Astrocyte of the cerebellum (primary cell): ENCODE data around the gene LGALS4.
"Not testable (repeated sequence)": the region's sequence is repeated elsewhere in the genome, so short reads cannot be mapped to it uniquely, and the experiment has no call there.

Experiments used
- DNase-seq: peaks from one replicate; pipeline ENCODE4 v3.0.0-alpha.2; 2011; ENCODE audit warnings: low read depth
- H3K4me3 ChIP-seq: 2 replicates; pipeline ENCODE4 v1.5.1; 2011; ENCODE audit warnings: mild to moderate bottlenecking, low read depth, low read length, moderate library complexity
- in situ Hi-C: cut with HindIII; loops from 2 replicates; pipeline ENCODE4 v1.10.0; 2017; ENCODE audit warnings: low sequenced_read_pairs
- TF ChIP-seq, protein P1 (sequence below): IDR thresholded peaks from 2 replicates; pipeline ENCODE4 v1.5.1; 2012; ENCODE audit warnings: low read length, low read depth, moderate library complexity, mild to moderate bottlenecking; ENCODE audit errors: missing control alignments

LGALS4 gene

DNA sequence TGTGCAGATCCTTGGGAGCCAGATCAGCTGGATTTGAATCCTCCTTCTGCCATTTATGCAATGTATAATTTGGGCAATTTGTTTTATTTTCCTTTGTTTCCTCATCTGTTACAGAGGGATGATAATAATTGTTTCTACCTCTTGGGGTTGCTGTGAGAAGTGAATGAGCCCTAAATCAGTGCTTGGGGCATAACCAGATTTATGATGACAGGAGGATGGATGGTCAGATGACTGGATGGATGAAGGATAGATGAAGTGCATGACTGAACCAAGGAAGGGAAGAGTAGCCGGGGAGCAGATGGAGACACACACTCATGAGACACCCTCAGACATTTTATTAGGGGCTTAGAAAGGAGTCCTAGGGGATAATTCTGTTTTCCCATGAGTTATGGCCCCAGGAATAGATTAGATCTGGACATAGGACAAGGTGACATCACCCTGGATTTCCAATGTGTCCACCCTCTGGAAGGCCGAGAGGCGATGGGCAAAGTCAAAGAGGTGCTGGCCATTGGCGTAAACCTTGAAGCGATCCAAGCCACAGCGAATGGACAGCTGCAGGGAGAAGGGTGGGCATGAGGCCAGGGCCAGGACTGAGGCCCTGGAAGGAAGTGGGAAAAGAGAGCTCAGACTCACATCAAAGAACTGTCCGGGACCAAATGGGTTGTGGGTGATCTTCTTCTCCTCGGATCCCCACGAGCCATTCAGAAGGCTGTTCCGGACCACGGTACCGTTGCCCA lies 11.2 kb downstream of the LGALS4 start:
- no peak for DNase-seq
- TF ChIP-seq, protein P1, sequence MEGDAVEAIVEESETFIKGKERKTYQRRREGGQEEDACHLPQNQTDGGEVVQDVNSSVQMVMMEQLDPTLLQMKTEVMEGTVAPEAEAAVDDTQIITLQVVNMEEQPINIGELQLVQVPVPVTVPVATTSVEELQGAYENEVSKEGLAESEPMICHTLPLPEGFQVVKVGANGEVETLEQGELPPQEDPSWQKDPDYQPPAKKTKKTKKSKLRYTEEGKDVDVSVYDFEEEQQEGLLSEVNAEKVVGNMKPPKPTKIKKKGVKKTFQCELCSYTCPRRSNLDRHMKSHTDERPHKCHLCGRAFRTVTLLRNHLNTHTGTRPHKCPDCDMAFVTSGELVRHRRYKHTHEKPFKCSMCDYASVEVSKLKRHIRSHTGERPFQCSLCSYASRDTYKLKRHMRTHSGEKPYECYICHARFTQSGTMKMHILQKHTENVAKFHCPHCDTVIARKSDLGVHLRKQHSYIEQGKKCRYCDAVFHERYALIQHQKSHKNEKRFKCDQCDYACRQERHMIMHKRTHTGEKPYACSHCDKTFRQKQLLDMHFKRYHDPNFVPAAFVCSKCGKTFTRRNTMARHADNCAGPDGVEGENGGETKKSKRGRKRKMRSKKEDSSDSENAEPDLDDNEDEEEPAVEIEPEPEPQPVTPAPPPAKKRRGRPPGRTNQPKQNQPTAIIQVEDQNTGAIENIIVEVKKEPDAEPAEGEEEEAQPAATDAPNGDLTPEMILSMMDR = no peak
- in situ Hi-C loops = no loop called here
- H3K4me3 ChIP-seq = no peak overlapping the region

DNA sequence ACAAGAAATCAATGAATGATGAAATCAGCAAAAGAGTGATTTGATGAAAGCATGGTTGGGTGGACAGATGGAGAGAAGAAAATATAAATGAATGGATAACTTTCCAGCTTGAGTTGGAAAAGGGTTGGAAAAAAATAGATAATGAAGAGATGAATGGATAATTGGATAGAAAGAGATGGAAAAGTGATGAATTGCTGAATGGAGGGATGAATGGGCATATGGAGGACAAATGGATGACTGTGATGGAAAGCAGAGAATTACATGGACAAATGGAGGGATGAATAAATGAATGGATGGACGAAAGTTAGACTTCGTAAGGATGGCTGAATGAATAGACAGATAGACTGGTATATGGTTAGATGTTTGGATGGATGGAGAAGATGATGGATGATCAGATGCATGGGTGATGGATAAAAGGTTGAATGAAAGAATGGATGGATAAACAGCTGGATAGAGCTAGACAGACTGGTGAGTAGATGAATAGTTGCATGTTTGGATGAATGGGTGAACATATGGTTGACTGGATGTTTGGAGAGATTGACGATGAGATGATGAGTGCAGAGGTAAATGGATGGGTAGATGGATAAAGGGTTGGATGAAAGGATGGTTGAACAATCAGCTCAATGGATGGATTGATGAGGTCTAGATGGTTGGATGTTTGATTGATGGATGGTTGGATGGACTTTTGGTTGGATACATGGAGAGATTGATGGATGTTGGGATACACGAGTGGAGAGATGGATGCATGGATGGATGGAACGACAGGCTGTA lies 12.0 kb downstream of the LGALS4 start:
- DNase-seq = no peak
- in situ Hi-C loops = no loop called here
- H3K4me3 ChIP-seq = no peak overlapping the region
- TF ChIP-seq, protein P1 = no peak

DNA sequence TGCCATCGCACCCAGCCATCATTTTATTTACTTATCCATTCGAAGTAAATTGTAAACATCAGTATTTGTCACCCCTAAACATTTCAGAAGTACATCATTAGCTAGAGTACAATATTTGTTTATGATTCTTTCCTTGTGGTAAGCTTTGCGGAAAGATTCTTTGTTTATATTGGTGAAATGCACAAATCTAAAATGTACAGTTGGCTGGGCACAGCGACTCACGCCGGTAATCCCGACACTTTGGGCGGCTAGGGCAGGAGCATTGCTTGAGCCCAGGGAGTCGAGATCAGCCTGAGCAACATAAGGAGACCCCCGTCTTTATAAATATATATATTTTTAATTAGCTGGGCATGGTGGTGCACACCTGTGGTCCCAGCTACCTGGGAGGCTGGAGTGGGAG lies 13.6 kb downstream of the LGALS4 start:
- TF ChIP-seq, protein P1 = no peak
- H3K4me3 ChIP-seq = no peak overlapping the region
- DNase-seq = no peak
- in situ Hi-C loops = no loop called here

DNA sequence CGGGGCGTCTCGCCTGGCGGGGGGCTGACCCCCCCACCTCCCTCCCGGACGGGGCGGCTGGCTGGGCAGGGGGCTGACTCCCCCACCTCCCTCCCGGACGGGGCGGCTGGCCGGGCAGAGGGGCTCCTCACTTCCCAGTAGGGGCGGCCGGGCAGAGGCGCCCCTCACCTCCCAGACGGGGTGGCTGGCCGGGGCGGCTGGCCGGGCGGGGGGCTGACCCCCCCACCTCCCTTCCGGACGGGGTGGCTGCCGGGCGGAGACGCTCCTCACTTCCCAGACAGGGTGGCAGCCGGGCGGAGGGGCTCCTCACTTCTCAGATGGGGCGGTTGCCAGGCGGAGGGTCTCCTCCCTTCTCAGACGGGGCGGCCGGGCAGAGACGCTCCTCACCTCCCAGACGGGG lies 15.0 kb downstream of the LGALS4 start:
- H3K4me3 ChIP-seq, DNase-seq, in situ Hi-C loops: not testable (repeated sequence)

DNA sequence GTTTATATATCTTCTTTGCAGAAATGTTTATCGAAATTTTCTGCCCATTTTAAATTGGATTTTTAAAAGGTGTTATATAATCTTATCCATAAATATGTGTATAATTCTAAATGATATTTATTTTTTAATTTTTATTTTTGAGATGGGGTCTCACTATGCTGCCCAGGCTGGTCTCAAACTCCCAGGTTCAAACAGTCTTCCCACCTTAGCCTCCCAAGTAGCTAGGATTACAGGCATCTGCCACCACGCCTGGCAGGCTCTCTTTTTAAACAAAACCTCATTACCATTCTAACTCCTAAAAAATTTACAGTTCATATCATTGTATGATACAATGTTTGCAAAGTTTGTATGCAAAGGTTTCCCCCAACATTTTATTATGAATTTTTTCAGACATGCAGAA lies 16.6 kb downstream of the LGALS4 start:
- TF ChIP-seq, protein P1 = no peak
- no peak for DNase-seq
- in situ Hi-C loops = no loop called here
- H3K4me3 ChIP-seq = no peak overlapping the region

DNA sequence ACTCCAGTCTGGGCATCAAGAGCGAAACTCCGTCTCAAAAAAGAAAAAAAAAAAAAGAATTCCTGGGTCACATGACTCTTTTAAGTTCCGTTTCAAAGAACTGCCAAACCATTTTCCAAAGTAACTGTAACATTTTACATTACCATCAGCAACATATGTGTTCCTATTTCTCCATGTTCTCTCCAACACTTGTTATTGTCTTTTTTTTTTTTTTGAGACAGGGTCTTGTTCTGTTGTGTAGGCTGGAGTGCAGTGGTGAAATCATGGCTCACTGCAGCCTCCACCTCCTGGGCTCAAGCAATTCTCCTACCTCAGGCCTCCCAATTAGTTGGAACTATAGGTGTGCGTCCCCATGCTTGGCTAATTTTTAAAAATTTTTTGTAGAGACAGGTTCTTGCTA lies 17.2 kb downstream of the LGALS4 start:
- DNase-seq = no peak
- in situ Hi-C loops = no loop called here
- TF ChIP-seq, protein P1 = no peak
- no peak overlapping the region for H3K4me3 ChIP-seq

DNA sequence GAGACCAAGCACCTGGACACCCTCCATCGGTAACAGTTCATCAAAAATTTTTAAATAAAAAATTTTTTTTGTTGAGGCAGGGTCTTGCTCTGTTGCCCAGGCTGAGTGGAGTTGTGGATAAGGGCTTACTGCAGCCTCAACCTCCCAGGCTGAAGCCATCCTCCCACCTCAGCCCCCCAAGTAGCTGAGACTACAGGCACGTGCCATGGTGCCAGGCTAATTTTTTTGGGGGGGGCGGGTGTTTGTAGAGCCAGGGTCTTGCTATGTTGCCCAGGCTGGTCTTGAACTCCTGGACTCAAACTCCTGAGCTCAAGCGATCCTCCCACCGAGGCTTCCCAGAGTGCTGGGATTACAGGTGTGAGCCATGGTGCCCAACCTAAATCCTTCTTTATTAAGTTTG lies 19.1 kb downstream of the LGALS4 start:
- no peak for DNase-seq
- in situ Hi-C loops = no loop called here
- TF ChIP-seq, protein P1 = no peak
- H3K4me3 ChIP-seq = no peak overlapping the region
